PC-3 (cell line): Measurements from ENCODE around the gene GPC5. TPM values are rescaled to one million over a fixed set of nuclear protein-coding genes. Genes with fewer than 3 reads are reported as not detected.

Source experiments
- ATAC-seq: fragments of 200-7000 bp; cut with Tn5 transposase; 2 replicates; pipeline ENCODE4 v1.9.1; 2020; ENCODE audit warnings: mild to moderate bottlenecking, moderate library complexity
- BruUV-seq: library from RNA; stranded (reverse); fragments of 400-500 nt; replicated peaks from 2 replicates; lab custom pipeline; 2021; lab: Mats Ljungman, UMichigan
- CTCF ChIA-PET: fragments of 300-600 bp; sonication (Branson Sonifier 250); formaldehyde crosslinking; loops from one replicate; lab custom pipeline; 2022; ENCODE audit warnings: antibody characterized with exemption; lab: Charles Lee
- POLR2A ChIA-PET: fragments of 300-600 bp; sonication (Branson Sonifier 250); formaldehyde crosslinking; loops from one replicate; lab custom pipeline; 2022; ENCODE audit warnings: antibody characterized with exemption; ENCODE audit not compliant: unreplicated experiment; lab: Charles Lee
- DNase-seq: peaks from one replicate; pipeline ENCODE4 v3.0.0-alpha.2; 2015
- H2AFZ ChIP-seq: fragments of 300-600 bp; sonication (generic); 2 replicates; pipeline ENCODE4 v1.6.0; 2016; ENCODE audit warnings: antibody characterized with exemption, low read length
- H3F3A ChIP-seq: fragments of 300-600 bp; sonication (generic); one replicate; pipeline ENCODE4 v1.6.0; 2017; ENCODE audit warnings: antibody characterized with exemption, low read length, control low read depth, mild to moderate bottlenecking; ENCODE audit not compliant: unreplicated experiment
- H3K27ac ChIP-seq: fragments of 300-600 bp; sonication (generic); 2 replicates; pipeline ENCODE4 v1.5.1; 2016; ENCODE audit warnings: mild to moderate bottlenecking, low read length
- H3K27me3 ChIP-seq: fragments of 300-600 bp; sonication (generic); 2 replicates; pipeline ENCODE4 v1.6.1; 2016; ENCODE audit warnings: low read length, mixed read lengths
- H3K36me3 ChIP-seq: fragments of 300-600 bp; sonication (generic); 2 replicates; pipeline ENCODE4 v1.6.1; 2016; ENCODE audit warnings: low read depth, mixed run types, low read length, mixed read lengths
- H3K4me1 ChIP-seq: fragments of 300-600 bp; sonication (generic); 2 replicates; pipeline ENCODE4 v1.5.1; 2016; ENCODE audit warnings: low read length; ENCODE audit not compliant: insufficient read depth
- H3K4me2 ChIP-seq: fragments of 300-600 bp; sonication (generic); 2 replicates; pipeline ENCODE4 v1.6.0; 2016; ENCODE audit warnings: low read length
- H3K4me3 ChIP-seq: fragments of 300-600 bp; sonication (generic); 2 replicates; pipeline ENCODE4 v1.5.1; 2016; ENCODE audit warnings: mild to moderate bottlenecking, low read length, mixed read lengths
- H3K79me2 ChIP-seq: fragments of 300-600 bp; sonication (generic); 2 replicates; pipeline ENCODE4 v1.6.1; 2017; ENCODE audit warnings: low read length, mixed read lengths
- H3K9ac ChIP-seq: fragments of 300-600 bp; sonication (generic); 2 replicates; pipeline ENCODE4 v1.6.0; 2016; ENCODE audit warnings: mild to moderate bottlenecking, low read length
- H3K9me2 ChIP-seq: fragments of 300-600 bp; sonication (generic); replicated peaks from 2 replicates; pipeline ENCODE4 v1.6.1; 2016; ENCODE audit warnings: mixed run types, low read length, mixed read lengths
- H3K9me3 ChIP-seq: fragments of 300-600 bp; sonication (generic); 2 replicates; pipeline ENCODE4 v1.6.1; 2016; ENCODE audit warnings: low read length, mixed read lengths
- H4K20me1 ChIP-seq: fragments of 300-600 bp; sonication (generic); 2 replicates; pipeline ENCODE4 v1.6.1; 2016; ENCODE audit warnings: low read length, mixed read lengths
- EZH2 ChIP-seq: fragments of 300-600 bp; sonication (generic); IDR thresholded peaks from one replicate; pipeline ENCODE4 v1.6.1; 2017; ENCODE audit warnings: antibody characterized with exemption, mild to moderate bottlenecking, low read length; ENCODE audit not compliant: unreplicated experiment
- EZH2phosphoT487 ChIP-seq: fragments of 300-600 bp; sonication (generic); IDR thresholded peaks from 2 replicates; pipeline ENCODE4 v1.6.1; 2018; ENCODE audit warnings: mild to moderate bottlenecking, antibody characterized with exemption, low read length, borderline replicate concordance
- intact Hi-C: fragments of 100-400 bp; cut with micrococcal nuclease; formaldehyde crosslinking; loops from 2 replicates; pipeline ENCODE4 v1.9.0; 2023
- total RNA-seq: library from RNA; depleted of rRNA; stranded (reverse); fragments of >200 nt; gene quantifications from 2 replicates; pipeline ENCODE4 v1.2.3, GENCODE V29; 2014
- TF ChIP-seq, protein P1 (sequence below): fragments of 300-600 bp; sonication (generic); conservative IDR thresholded peaks from 2 replicates; pipeline ENCODE4 v1.5.1; 2017; ENCODE audit warnings: antibody characterized with exemption, low read depth, mild to moderate bottlenecking, low read length

GPC5 gene
- total RNA-seq, 1 experiment from 2014 or later, result not detected

DNA sequence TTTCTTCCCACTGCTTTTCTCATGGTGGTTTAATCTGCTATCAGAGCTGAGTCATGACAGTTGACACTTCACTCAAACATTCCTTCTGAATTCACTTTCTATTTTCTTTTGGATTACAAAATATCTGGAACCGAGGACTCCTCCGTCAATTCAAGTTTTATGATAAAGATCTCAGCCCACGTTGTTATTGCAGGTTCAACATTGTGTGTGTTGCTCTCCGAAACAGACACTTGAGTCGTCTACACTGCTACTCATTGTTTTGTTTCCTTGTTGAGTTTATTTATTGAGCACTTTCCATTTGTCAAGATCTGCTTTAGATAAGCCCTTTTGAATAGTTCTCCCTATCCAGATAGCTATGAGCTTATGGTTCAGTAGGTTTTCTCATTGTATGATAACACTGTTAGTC lies 1192.1 kb downstream of the GPC5 start:
- no peaks in the 10 kb centered on the region for H3K27me3 ChIP-seq
- no peak overlapping the region for H3K4me2 ChIP-seq
- no peak overlapping the region for H3K9ac ChIP-seq
- ATAC-seq, result no peak
- no peak overlapping the region for H3K4me3 ChIP-seq
- ChIA-PET CTCF (no interaction called here), POLR2A (no interaction called here)
- no TSS peak for BruUV-seq
- DNase-seq, result peak; percentile 2
- no peak overlapping the region for H3K27ac ChIP-seq
- H3K4me1 ChIP-seq, result no peaks in the 10 kb centered on the region
- no peak for TF ChIP-seq EZH2phosphoT487
- TF ChIP-seq, protein P1, sequence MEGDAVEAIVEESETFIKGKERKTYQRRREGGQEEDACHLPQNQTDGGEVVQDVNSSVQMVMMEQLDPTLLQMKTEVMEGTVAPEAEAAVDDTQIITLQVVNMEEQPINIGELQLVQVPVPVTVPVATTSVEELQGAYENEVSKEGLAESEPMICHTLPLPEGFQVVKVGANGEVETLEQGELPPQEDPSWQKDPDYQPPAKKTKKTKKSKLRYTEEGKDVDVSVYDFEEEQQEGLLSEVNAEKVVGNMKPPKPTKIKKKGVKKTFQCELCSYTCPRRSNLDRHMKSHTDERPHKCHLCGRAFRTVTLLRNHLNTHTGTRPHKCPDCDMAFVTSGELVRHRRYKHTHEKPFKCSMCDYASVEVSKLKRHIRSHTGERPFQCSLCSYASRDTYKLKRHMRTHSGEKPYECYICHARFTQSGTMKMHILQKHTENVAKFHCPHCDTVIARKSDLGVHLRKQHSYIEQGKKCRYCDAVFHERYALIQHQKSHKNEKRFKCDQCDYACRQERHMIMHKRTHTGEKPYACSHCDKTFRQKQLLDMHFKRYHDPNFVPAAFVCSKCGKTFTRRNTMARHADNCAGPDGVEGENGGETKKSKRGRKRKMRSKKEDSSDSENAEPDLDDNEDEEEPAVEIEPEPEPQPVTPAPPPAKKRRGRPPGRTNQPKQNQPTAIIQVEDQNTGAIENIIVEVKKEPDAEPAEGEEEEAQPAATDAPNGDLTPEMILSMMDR, result no peak
- no peak for TF ChIP-seq EZH2
- no peaks in the 10 kb centered on the region for H3K9me2 ChIP-seq
- H3K9me3 ChIP-seq, result no peaks in the 10 kb centered on the region
- intact Hi-C loops, result no loop called here
- no peaks in the 10 kb centered on the region for H3F3A ChIP-seq
- H3K79me2 ChIP-seq, result no peaks in the 10 kb centered on the region
- no peaks in the 10 kb centered on the region for H4K20me1 ChIP-seq
- no peak overlapping the region for H2AFZ ChIP-seq
- no peaks in the 10 kb centered on the region for H3K36me3 ChIP-seq

DNA sequence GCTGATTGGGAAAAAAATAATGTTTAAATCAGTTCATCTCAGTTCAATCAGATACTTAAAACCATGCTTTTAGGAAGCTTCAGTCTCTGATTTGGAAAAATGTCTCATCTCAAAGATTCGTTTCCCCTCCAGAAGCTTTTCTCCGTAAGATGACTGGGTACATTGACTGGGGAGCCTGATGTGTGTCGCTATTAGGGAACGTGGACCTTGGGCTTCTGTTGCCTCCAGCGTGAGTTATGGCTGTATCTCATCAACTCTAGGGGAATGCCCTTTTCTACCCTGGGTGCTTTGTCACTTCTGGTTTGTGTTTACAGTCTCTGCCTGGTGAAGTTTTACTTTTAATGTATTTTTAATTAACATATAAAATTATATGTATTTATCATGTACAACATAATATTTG lies 1192.7 kb downstream of the GPC5 start:
- Histone ChIP-seq H3K79me2 (no peaks in the 10 kb centered on the region), H3K4me2 (no peak overlapping the region), H3K27ac (no peak overlapping the region), H3K27me3 (no peaks in the 10 kb centered on the region), H3K4me3 (no peak overlapping the region), H3K9ac (no peak overlapping the region), H3K9me2 (no peaks in the 10 kb centered on the region), H3K36me3 (no peaks in the 10 kb centered on the region), H3F3A (no peaks in the 10 kb centered on the region), H2AFZ (no peak overlapping the region), H3K9me3 (no peaks in the 10 kb centered on the region), H4K20me1 (no peaks in the 10 kb centered on the region), H3K4me1 (no peaks in the 10 kb centered on the region)
- ChIA-PET POLR2A (no interaction called here), CTCF (no interaction called here)
- intact Hi-C loops, result no loop called here
- DNase-seq, result no peak
- no peak for ATAC-seq
- TF ChIP-seq EZH2, result no peak
- BruUV-seq, result no TSS peak

DNA sequence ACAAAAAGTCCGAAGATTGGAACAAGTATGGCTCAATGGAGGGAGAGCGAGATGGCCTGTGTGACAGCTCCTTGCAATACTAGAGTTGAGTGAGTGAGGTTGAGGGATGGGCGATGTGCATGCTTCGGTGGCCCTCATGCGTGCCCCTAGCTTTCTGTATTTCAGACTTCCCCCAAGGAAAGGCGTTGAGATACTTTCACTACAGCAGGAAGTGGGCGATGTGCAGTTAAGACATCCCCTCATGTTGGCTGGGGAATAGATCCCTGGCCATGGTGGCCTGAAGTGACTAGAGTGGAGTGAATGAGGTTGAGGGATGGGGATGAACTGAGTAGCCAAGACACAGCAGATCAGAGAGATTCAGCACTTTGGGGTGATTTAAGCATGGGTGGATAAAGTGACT lies 1194.3 kb downstream of the GPC5 start:
- no peak for ATAC-seq
- H3K4me2 ChIP-seq, result no peak overlapping the region
- no peaks in the 10 kb centered on the region for H3K79me2 ChIP-seq
- no peak overlapping the region for H3K27ac ChIP-seq
- H3K9me2 ChIP-seq, result no peaks in the 10 kb centered on the region
- H3K36me3 ChIP-seq, result no peaks in the 10 kb centered on the region
- no peaks in the 10 kb centered on the region for H3F3A ChIP-seq
- no peaks in the 10 kb centered on the region for H3K9me3 ChIP-seq
- ChIA-PET POLR2A (no interaction called here), CTCF (no interaction called here)
- no peak overlapping the region for H3K4me3 ChIP-seq
- no peak overlapping the region for H2AFZ ChIP-seq
- no peaks in the 10 kb centered on the region for H3K4me1 ChIP-seq
- H3K27me3 ChIP-seq, result no peaks in the 10 kb centered on the region
- H3K9ac ChIP-seq, result no peak overlapping the region
- TF ChIP-seq EZH2, result no peak
- TF ChIP-seq EZH2phosphoT487, result no peak
- TF ChIP-seq, protein P1, result no peak
- no peak for DNase-seq
- intact Hi-C loops, result no loop called here
- H4K20me1 ChIP-seq, result no peaks in the 10 kb centered on the region
- no TSS peak for BruUV-seq
